K562 (cell line): ENCODE measurements around the gene POTEJ. TPM values are rescaled to one million over a fixed set of nuclear protein-coding genes. Genes with fewer than 3 reads are reported as not detected.
"Not testable (repeated sequence)": the region's sequence is repeated elsewhere in the genome, so short reads cannot be mapped to it uniquely, and the experiment has no call there.

Experiments used
- ATAC-seq: fragments of 200-7000 bp; cut with Tn5 transposase; 3 replicates; pipeline ENCODE4 v1.9.1; 2020; ENCODE audit warnings: moderate library complexity
- BruUV-seq: library from RNA; stranded (reverse); fragments of 400-500 nt; replicated peaks from 2 replicates; lab custom pipeline; 2021; lab: Mats Ljungman, UMichigan
- CTCF ChIA-PET: fragments of 300-600 bp; formaldehyde crosslinking; extraction: SDS; loops from one replicate; lab custom pipeline; 2021; ENCODE audit warnings: low intra/inter-chr PET ratio; lab: Yijun Ruan, JAX
- POLR2A ChIA-PET: fragments of 300-600, 350-650 bp; sonication (Branson Sonifier 250); formaldehyde crosslinking; extraction: SDS; loops from one replicate; lab custom pipeline; 2021; ENCODE audit warnings: antibody characterized with exemption, inconsistent platforms; lab: Yijun Ruan, JAX
- DNase-seq, 4 experiments: peaks; one replicate each; pipeline versions ENCODE4 v3.0.0 to v3.0.0-alpha.2; 2011 to 2018; ENCODE audit warnings: low spot score in 3 of 4, mixed read lengths in 3 of 4; ENCODE audit errors: extremely low read depth in 1 of 4
- FAIRE-seq: peaks from 2 replicates; lab custom pipeline; 2011; peaks lifted over from hg19 to GRCh38; lab: Jason Lieb, UNC
- H2AFZ ChIP-seq: 2 replicates; pipeline ENCODE4 v1.6.0; 2011; ENCODE audit warnings: low read depth, low read length, control low read depth, inconsistent platforms
- H3K27ac ChIP-seq: fragments of 200-600 bp; 3 replicates; pipeline ENCODE4 v1.8.0; 2011; ENCODE audit warnings: low read depth, mild to moderate bottlenecking, control low read depth, inconsistent platforms, low read length, moderate library complexity, mixed read lengths; ENCODE audit errors: extremely low read depth
- H3K27me3 ChIP-seq, 2 experiments: fragments of 300-600 bp in 1 of 2; 2 replicates in 1 of 2; 3 replicates in 1 of 2; pipeline versions ENCODE4 v1.6.0 to v1.8.0; 2011; ENCODE audit warnings: inconsistent platforms in 2 of 2, low read length in 2 of 2, mild to moderate bottlenecking in 1 of 2, mixed read lengths in 1 of 2, moderate library complexity in 1 of 2; ENCODE audit not compliant: control insufficient read depth in 2 of 2, insufficient read depth in 2 of 2
- H3K36me3 ChIP-seq: fragments of 300-600 bp; 3 replicates; pipeline ENCODE4 v1.8.0; 2011; ENCODE audit warnings: mild to moderate bottlenecking, low read length, inconsistent platforms; ENCODE audit not compliant: control insufficient read depth, insufficient read depth
- H3K4me1 ChIP-seq, 2 experiments: fragments of 200-600 bp in 1 of 2; replicated peaks in 1 of 2; 2 replicates in 1 of 2; 3 replicates in 1 of 2; pipeline versions ENCODE4 v1.5.1 to v1.8.0; 2011; ENCODE audit warnings: inconsistent platforms in 2 of 2, low read length in 2 of 2, mild to moderate bottlenecking in 1 of 2, mixed read lengths in 1 of 2, moderate library complexity in 1 of 2; ENCODE audit not compliant: control insufficient read depth in 2 of 2, insufficient read depth in 2 of 2
- H3K4me2 ChIP-seq: 2 replicates; pipeline ENCODE4 v1.6.1; 2011; ENCODE audit warnings: low read length, control low read depth, inconsistent platforms, mixed read lengths; ENCODE audit not compliant: insufficient read depth
- H3K4me3 ChIP-seq: fragments of 200-600 bp; sonication (generic), shearing (Covaris generic); 2 replicates; pipeline ENCODE4 v1.5.1; 2016; ENCODE audit warnings: control low read depth, inconsistent platforms
- H3K79me2 ChIP-seq: fragments of 200-600 bp; 3 replicates; pipeline ENCODE4 v1.8.0; 2011; ENCODE audit warnings: low read length, inconsistent platforms; ENCODE audit not compliant: control insufficient read depth, insufficient read depth
- H3K9ac ChIP-seq, 2 experiments: 2 replicates each; pipeline versions ENCODE4 v1.6.0 to v1.6.1; 2011; ENCODE audit warnings: low read depth in 2 of 2, low read length in 2 of 2, control low read depth in 1 of 2, inconsistent platforms in 1 of 2, mild to moderate bottlenecking in 1 of 2, mixed read lengths in 1 of 2; ENCODE audit not compliant: insufficient read depth in 1 of 2
- H3K9me1 ChIP-seq: one replicate; pipeline ENCODE4 v1.6.0; 2011; ENCODE audit warnings: inconsistent platforms, mild to moderate bottlenecking, low read length, moderate library complexity; ENCODE audit not compliant: control insufficient read depth, insufficient read depth
- H3K9me3 ChIP-seq: replicated peaks from 2 replicates; pipeline ENCODE4 v1.5.1; 2011; ENCODE audit warnings: low read depth, low read length, inconsistent platforms; ENCODE audit not compliant: control insufficient read depth, insufficient read depth
- H4K20me1 ChIP-seq: replicated peaks from 2 replicates; pipeline ENCODE4 v1.6.1; 2011; ENCODE audit warnings: low read length, inconsistent platforms, mixed read lengths; ENCODE audit not compliant: control insufficient read depth, insufficient read depth
- WGBS: fragments of 100-300 bp; shearing (Covaris generic); methylation state at CpG from one replicate; pipeline ENCODE4 v1.1.6; 2016; ENCODE audit warnings: low coverage, mixed read lengths; ENCODE audit not compliant: insufficient coverage; ENCODE audit errors: missing lambda C conversion rate; 5-methylcytosine and 5-hydroxymethylcytosine counted together
- in situ Hi-C: fragments of 300-500 bp; cut with MboI; formaldehyde crosslinking; loops from 4 replicates; pipeline ENCODE4 v1.15.0; 2018; ENCODE audit warnings: inconsistent platforms, mixed read lengths
- intact Hi-C: fragments of 100-400 bp; cut with micrococcal nuclease; formaldehyde crosslinking; loops from 2 replicates; pipeline ENCODE4 v1.14.2; 2022
- polyA plus RNA-seq, 8 experiments: library from polyadenylated mRNA; depleted of rRNA in 4 of 8; stranded (reverse) in 5 of 8; unstranded in 3 of 8; fragments of >200 nt; fragmentation: Nextera tagmentation in 2 of 8; fragmentation: Illumina TruSeq in 1 of 8; extraction: Ambion mirVana in 2 of 8; extraction: Trizol in 1 of 8; gene quantifications; 2 replicates each; pipeline versions ENCODE4 v1.2.1 to v1.2.3, GENCODE V29; 2011 to 2014; ENCODE audit warnings: inconsistent platforms in 1 of 8, missing spikeins in 1 of 8
- total RNA-seq, 7 experiments: library from RNA; depleted of rRNA in 6 of 7; stranded (reverse); fragments of >200 nt in 6 of 7; fragmentation: Illumina TruSeq in 2 of 7; extraction: Trizol in 2 of 7; gene quantifications; 2 replicates each; pipeline versions ENCODE4 v1.2.1 to v1.2.3, GENCODE V29; 2011 to 2021; ENCODE audit warnings: low replicate concordance in 1 of 7

The POTEJ gene
- total and polyA plus RNA-seq, 9 of the 15 experiments (the other 6 are each of a cell fraction or from before 2014, with no cell fraction given) = not detected

- CTCF ChIA-PET, H3K4me1 ChIP-seq, H2AFZ ChIP-seq, H3K9me1 ChIP-seq, DNase-seq, H3K9me3 ChIP-seq, ATAC-seq, H3K4me2 ChIP-seq, BruUV-seq, intact Hi-C loops, H4K20me1 ChIP-seq, POLR2A ChIA-PET, H3K27me3 ChIP-seq, H3K4me3 ChIP-seq, H3K27ac ChIP-seq, H3K79me2 ChIP-seq, FAIRE-seq, in situ Hi-C loops, H3K36me3 ChIP-seq, H3K9ac ChIP-seq: not testable (repeated sequence)
- WGBS = 40% methylated on average over 4 of the region's 13 CpGs
Measured at GRCh38 chr2:130574230-130574629, 37.0 kb upstream of the POTEJ start.

GRCh38 chr2:130576209-130576784, 34.9 kb upstream of the POTEJ start:
- POLR2A ChIA-PET, CTCF ChIA-PET, H3K36me3 ChIP-seq, H3K4me2 ChIP-seq, H3K4me3 ChIP-seq, H3K27ac ChIP-seq, H3K9ac ChIP-seq, H3K4me1 ChIP-seq, intact Hi-C loops, H2AFZ ChIP-seq, H3K79me2 ChIP-seq, H4K20me1 ChIP-seq, H3K9me3 ChIP-seq, DNase-seq, H3K27me3 ChIP-seq, BruUV-seq, H3K9me1 ChIP-seq: not testable (repeated sequence)
- FAIRE-seq (peak; percentile 96), ATAC-seq (peak; percentile 92)
- in situ Hi-C loops = loop anchor here (25.0 kb wide), 1 partner anchor 189 kb away; no protein-coding TSS in a partner anchor
- no CpG with 5 or more reads among the region's 8 CpGs for WGBS

GRCh38 chr2:130577559-130577958, 33.7 kb upstream of the POTEJ start:
- H2AFZ ChIP-seq, ATAC-seq, intact Hi-C loops, BruUV-seq, H3K9me1 ChIP-seq, POLR2A ChIA-PET, H4K20me1 ChIP-seq, H3K27ac ChIP-seq, CTCF ChIA-PET, H3K4me3 ChIP-seq, H3K79me2 ChIP-seq, H3K9ac ChIP-seq, H3K9me3 ChIP-seq, H3K27me3 ChIP-seq, H3K36me3 ChIP-seq, H3K4me2 ChIP-seq, H3K4me1 ChIP-seq, DNase-seq: not testable (repeated sequence)
- in situ Hi-C loops = loop anchor here (25.0 kb wide), 1 partner anchor 190 kb away; no protein-coding TSS in a partner anchor
- no CpG with 5 or more reads among the region's 4 CpGs for WGBS
- FAIRE-seq = peak; percentile 49

GRCh38 chr2:130579121-130579520, 32.1 kb upstream of the POTEJ start:
- H3K27me3 ChIP-seq, H3K79me2 ChIP-seq, H3K4me3 ChIP-seq, H2AFZ ChIP-seq, H3K27ac ChIP-seq, BruUV-seq, H3K4me1 ChIP-seq, H3K4me2 ChIP-seq, DNase-seq, H3K36me3 ChIP-seq, H3K9me3 ChIP-seq, intact Hi-C loops, CTCF ChIA-PET, POLR2A ChIA-PET, H3K9me1 ChIP-seq, H4K20me1 ChIP-seq, FAIRE-seq, ATAC-seq, H3K9ac ChIP-seq: not testable (repeated sequence)
- WGBS = 9% methylated on average over 5 of the region's 7 CpGs
- in situ Hi-C loops = loop anchor here (25.0 kb wide), 1 partner anchor 192 kb away; no protein-coding TSS in a partner anchor
